Measurements from ENCODE around the gene APBB3. TPM values are rescaled to one million over a fixed set of nuclear protein-coding genes. Genes with fewer than 3 reads are reported as not detected.
"Not testable (repeated sequence)": the region's sequence is repeated elsewhere in the genome, so short reads cannot be mapped to it uniquely, and the experiment has no call there.

APBB3 gene
- total RNA-seq, 4 donors from 2014 or later = 20.2 to 33.5 (median 26.1) TPM

DNA sequence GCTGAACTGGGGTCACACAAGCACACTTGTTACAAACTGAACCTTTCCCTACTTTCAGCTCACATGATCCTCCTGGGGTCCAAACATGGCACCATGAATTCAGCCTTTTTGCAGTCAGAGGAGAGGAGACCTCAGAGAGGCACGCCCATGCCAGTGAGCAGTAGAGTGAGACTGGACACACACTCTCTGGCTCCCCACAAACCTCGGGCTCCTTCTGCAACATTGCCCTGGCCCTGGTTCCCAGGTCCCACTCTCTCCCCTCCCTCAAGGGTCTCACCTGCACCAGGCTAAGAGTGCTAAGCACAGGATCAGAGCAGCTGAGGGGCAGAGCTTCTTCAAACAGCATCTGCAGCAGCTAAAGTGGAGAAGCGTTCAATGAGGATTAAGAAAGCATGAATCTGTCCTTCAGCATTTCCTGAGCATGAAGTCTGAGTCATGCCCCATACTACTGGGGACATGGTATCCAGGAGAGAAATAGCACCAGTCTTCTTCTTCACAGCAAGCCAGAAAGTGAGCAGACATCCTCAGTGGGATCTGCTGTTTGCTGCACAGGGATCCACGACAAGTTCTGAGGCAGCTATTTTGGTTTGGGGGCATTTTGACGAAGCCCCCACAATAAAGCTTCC, 27.5 kb upstream of the APBB3 start:
- Histone ChIP-seq H3K4me3 (replicated peaks in 1 of 3) (no peak overlapping the region), H3K9me3 (no peaks in the 10 kb centered on the region), H3K27me3 (no peaks in the 10 kb centered on the region), H3K27ac (no peak overlapping the region), H3K36me3 (no peaks in the 10 kb centered on the region), H3K4me1 (peaks cover 18 to 23% of the 10 kb centered on the region in 2 donors)
- no peak for DNase-seq
- WGBS, 2 donors = 72 to 74% methylated on average over 4 to 5 of the region's 5 CpGs
- intact Hi-C loops (cut with DNase I) = no loop called here
- TF ChIP-seq POLR2A (IDR thresholded peaks at IDR 0.05) = no peak
- TF ChIP-seq, protein P1, sequence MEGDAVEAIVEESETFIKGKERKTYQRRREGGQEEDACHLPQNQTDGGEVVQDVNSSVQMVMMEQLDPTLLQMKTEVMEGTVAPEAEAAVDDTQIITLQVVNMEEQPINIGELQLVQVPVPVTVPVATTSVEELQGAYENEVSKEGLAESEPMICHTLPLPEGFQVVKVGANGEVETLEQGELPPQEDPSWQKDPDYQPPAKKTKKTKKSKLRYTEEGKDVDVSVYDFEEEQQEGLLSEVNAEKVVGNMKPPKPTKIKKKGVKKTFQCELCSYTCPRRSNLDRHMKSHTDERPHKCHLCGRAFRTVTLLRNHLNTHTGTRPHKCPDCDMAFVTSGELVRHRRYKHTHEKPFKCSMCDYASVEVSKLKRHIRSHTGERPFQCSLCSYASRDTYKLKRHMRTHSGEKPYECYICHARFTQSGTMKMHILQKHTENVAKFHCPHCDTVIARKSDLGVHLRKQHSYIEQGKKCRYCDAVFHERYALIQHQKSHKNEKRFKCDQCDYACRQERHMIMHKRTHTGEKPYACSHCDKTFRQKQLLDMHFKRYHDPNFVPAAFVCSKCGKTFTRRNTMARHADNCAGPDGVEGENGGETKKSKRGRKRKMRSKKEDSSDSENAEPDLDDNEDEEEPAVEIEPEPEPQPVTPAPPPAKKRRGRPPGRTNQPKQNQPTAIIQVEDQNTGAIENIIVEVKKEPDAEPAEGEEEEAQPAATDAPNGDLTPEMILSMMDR (IDR thresholded peaks at IDR 0.05) = no peak

DNA sequence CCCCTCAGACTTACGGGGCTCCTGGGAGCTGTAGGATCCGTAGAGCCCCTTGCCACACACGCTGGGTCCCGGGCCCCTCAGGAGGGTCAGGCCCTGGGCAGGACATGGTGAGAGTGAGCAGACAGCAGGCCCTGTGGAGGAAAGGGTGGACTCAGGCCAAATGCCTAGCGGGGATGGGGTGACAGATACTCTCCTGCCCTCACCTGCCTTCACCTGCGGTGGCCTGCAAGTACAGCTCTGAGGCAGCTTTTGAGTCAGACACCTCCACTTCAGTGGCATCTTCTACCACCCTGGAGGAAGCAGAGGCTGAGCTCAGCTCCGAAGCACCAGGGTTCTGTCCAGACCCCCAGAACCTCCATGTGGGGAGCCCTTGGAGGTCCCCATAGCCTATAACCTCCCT, 26.5 kb upstream of the APBB3 start:
- Histone ChIP-seq H3K4me3 (replicated peaks in 1 of 3) (no peak overlapping the region), H3K9me3 (no peaks in the 10 kb centered on the region), H3K4me1 (peaks cover 8 to 15% of the 10 kb centered on the region in 2 donors), H3K36me3 (no peaks in the 10 kb centered on the region), H3K27me3 (no peaks in the 10 kb centered on the region), H3K27ac (no peak overlapping the region)
- intact Hi-C loops (cut with DNase I) = no loop called here
- WGBS, 2 donors = 86 to 95% methylated on average over 5 to 7 of the region's 7 CpGs
- TF ChIP-seq, protein P1 (IDR thresholded peaks at IDR 0.05) = no peak
- no peak for TF ChIP-seq POLR2A (IDR thresholded peaks at IDR 0.05)
- DNase-seq = no peak

- H3K4me1 ChIP-seq = peaks cover 0 to 3% of the 10 kb centered on the region in 2 donors
- H3K4me3 ChIP-seq (replicated peaks in 1 of 3) = no peak overlapping the region
- no peaks in the 10 kb centered on the region for H3K9me3 ChIP-seq
- intact Hi-C loops (cut with DNase I) = no loop called here
- DNase-seq = no peak
- no peak for TF ChIP-seq POLR2A (IDR thresholded peaks at IDR 0.05)
- TF ChIP-seq, protein P1 (IDR thresholded peaks at IDR 0.05) = no peak
- peak overlapping the region in 1 of 3 donors; percentile 15 for H3K27ac ChIP-seq
- 64 to 67% methylated on average over 5 of the region's 5 CpGs for WGBS, 2 donors
- H3K27me3 ChIP-seq = no peaks in the 10 kb centered on the region
- H3K36me3 ChIP-seq = no peaks in the 10 kb centered on the region
Observed at GRCh38 chr5:140588311-140589070, 24.1 kb upstream of the APBB3 start.

DNA sequence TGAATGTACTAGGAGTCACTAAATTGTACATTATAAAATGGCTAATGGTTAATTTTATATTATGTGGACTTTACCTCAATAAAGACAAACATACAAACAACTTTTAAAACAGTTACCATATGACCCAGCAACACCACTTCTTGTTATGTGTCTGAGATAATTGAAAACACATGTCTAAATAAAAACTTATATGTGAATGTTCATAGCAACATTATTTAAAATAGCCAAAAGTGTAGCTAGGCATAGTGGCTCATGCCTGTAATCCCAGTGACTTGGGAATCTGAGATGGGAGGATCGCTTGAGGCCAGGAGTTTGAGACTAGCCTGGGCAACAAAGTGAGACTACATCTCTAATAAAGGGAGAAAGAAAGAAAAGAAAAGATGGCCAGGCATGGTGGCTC, 23.1 kb upstream of the APBB3 start:
- H3K36me3 ChIP-seq = no peaks in the 10 kb centered on the region
- no peaks in the 10 kb centered on the region for H3K9me3 ChIP-seq
- intact Hi-C loops (cut with DNase I) = no loop called here
- no peaks in the 10 kb centered on the region for H3K27me3 ChIP-seq
- H3K4me3 ChIP-seq (replicated peaks in 1 of 3) = no peak overlapping the region
- H3K27ac ChIP-seq = no peak overlapping the region
- TF ChIP-seq POLR2A (IDR thresholded peaks at IDR 0.05) = no peak
- TF ChIP-seq, protein P1 (IDR thresholded peaks at IDR 0.05) = no peak
- no peak for DNase-seq
- H3K4me1 ChIP-seq = peaks cover 0 to 3% of the 10 kb centered on the region in 2 donors
- 86 to 93% methylated on average over 1 of the region's 1 CpG for WGBS, 2 donors

GRCh38 chr5:140579188-140579747, 14.9 kb upstream of the APBB3 start:
- 94% methylated on average over 6 of the region's 6 CpGs for WGBS, 2 donors
- H3K9me3 ChIP-seq; H3K27ac ChIP-seq; intact Hi-C loops (cut with DNase I); DNase-seq; H3K27me3 ChIP-seq; H3K4me3 ChIP-seq (replicated peaks in 1 of 3); H3K36me3 ChIP-seq: not testable (repeated sequence)
- H3K4me1 ChIP-seq = peaks cover 19 to 28% of the 10 kb centered on the region in 2 donors

Data from thyroid gland (tissue), 4 donors.